CD4-positive, alpha-beta T cell treated with Interleukin-21 for 1 hour (primary cell): ENCODE measurements around the gene ZNF76.
A peak's percentile ranks its signal among the peaks of the same experiment; 100 is the strongest.

Experiments used
- DNase-seq: peaks from one replicate; pipeline ENCODE4 v3.0.0-alpha.2; 2020

ZNF76 gene

DNA sequence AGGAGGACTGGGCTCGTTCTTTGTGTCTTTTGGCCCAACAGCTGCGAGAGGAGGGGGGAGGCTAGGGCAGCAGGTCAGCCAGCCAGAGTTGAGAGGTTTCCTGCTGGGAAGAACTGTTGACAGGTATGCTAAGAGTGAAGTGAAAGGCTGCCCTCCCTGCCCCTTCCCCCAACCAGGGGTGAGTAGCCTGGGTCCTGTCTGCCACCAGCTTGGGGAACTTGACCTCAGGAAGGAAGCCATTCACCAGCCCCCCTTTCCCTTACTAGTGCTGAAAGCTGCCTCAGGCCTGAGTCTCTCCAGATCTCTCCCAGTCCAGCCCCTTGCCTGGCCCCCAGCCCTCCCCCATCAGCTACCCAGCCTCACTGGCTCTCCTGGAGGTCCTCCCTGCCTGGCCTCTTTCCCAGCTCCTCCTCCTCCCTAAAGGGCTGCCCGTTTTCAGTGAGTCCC, 20.7 kb upstream of the ZNF76 start:
- no peak for DNase-seq

DNA sequence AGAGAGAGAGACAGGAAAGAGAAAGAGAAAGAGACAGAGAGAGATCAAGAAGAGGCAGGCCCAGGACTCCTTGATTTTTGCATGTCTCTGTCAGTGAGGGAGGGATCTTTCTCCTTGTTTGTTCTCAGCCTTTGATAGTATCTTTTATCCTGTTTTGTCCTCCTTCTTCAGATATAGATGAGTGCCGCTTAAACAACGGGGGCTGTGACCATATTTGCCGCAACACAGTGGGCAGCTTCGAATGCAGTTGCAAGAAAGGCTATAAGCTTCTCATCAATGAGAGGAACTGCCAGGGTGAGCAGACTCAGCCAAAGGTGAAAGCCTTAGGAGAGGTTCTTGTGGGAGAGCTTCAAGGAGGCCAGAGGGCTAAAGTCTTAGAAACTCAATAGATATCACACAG, 20.0 kb upstream of the ZNF76 start:
- DNase-seq = no peak

DNA sequence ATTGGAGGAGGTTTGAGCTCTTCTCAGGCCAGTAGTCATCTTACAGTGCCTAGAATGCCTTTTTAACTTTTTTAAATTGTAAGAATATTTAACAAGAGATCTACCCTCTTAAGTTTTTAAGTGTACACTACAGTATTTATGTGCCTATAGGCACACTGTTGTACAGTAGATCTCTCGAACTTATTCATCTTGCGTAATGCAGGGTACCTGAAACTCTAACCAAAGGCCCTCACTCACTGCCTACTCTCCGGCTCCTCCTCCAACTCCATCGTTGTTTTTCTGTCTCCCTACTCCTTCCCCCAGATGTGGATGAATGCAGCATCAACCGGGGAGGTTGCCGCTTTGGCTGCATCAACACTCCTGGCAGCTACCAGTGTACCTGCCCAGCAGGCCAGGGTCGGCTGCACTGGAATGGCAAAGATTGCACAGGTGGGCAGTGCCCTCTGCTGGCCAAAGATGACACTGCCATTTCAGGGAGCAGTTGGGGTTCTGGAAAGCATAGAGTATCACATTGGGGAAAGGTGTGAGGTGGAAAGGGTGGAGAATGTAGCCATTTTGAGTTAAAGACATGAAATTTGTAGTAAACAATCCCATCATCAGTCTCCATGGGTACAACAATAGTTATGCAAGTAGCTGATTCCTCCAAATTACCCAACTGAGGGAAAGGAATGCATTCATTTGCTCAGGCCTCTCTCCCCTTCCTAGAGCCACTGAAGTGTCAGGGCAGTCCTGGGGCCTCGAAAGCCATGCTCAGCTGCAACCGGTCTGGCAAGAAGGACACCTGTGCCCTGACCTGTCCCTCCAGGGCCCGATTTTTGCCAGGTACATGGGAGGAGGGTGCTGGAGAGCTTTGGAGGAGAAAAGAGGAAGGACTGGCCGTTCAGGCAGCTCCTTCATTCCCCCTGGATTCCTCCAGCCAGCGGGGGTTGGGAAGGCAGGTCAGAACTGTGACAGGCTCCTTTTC, 18.4 kb upstream of the ZNF76 start:
- DNase-seq = peak; percentile 70

DNA sequence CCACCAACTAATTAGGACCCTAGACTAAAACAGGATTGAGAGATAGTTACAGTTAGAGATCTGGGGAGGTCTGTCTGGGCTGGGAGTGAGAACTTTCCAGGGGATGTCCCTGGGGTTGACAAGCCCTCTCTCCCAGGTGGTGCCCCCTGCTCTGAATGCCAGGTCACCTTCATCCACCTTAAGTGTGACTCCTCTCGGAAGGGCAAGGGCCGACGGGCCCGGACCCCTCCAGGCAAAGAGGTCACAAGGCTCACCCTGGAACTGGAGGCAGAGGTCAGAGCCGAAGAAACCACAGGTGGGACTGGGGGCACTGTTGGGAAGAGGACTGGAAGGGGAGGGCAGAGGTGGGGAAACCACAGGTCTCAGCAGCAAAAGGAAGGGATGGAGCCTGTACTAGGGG, 17.0 kb upstream of the ZNF76 start:
- DNase-seq = no peak

DNA sequence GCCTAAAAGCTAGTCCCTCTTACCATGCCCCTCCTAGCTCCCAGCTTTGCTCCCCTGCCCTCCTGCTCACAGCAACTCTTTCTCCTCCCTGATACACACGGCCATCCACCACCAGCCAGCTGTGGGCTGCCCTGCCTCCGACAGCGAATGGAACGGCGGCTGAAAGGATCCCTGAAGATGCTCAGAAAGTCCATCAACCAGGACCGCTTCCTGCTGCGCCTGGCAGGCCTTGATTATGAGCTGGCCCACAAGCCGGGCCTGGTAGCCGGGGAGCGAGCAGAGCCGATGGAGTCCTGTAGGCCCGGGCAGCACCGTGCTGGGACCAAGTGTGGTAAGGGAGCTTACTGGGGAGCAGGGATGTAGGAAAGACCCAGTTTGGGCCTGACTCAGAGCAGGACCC, 16.6 kb upstream of the ZNF76 start:
- DNase-seq = no peak

DNA sequence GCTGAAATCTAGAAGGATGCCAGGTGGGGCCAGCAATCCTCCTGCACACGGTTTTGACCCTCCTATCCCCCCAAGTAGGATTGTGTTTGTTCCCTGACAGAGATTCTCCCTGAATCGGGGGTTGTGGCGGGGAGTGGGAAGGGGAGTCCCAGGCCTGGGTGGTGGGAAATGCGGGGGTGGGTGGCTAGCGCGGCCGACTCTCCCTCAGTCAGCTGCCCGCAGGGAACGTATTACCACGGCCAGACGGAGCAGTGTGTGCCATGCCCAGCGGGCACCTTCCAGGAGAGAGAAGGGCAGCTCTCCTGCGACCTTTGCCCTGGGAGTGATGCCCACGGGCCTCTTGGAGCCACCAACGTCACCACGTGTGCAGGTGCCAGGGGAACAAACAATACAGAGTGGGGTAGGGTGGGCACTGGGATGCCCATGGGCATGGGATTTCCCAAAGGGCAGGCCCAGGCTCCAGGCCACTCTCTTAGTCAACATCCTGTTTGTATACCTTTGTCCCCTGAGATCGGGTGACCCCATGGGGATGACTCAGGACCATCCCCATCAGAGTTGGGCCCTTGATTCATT, 16.1 kb upstream of the ZNF76 start:
- DNase-seq = no peak

DNA sequence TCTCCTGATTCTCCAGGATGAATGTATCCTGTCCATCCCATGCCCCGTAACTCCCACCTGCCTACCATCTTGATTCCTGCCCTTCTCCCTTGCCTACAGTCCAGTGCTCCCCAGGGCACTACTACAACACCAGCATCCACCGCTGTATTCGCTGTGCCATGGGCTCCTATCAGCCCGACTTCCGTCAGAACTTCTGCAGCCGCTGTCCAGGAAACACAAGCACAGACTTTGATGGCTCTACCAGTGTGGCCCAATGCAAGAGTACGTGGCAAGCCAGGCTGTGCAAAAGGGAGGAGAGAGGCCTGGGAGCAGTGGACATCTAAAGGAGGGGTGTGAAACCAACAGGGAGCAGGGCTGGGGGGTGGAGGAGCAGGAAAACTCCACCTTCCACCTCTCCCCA, 15.0 kb upstream of the ZNF76 start:
- no peak for DNase-seq

DNA sequence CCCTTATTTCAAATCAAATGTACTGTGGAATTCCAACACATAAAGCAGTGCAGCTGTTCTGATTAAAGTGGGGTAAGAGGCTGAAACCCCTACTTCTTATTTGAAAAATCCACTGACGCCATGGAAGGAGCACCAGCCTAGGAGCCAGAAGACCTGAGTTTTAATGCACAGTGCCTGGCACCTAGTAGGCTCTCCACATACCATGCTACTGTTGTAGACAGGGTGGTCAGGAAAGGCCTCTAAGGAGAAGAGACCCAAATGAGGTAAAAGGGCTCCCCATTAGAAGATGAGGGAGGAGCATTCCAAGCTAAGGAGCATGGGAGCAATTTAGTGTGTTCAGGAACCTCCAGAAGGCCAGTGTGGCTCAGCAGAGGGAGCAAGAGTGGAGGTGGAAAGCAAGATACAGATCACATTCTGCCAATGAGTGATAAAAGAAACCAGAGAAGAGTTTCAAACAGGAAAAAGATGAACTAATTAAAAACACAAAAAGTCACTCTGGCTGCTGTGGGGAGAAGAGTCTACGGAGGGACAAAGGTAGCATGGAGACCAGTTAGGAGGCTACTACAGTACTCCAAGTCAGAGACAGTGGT, 11.8 kb upstream of the ZNF76 start:
- DNase-seq = no peak

DNA sequence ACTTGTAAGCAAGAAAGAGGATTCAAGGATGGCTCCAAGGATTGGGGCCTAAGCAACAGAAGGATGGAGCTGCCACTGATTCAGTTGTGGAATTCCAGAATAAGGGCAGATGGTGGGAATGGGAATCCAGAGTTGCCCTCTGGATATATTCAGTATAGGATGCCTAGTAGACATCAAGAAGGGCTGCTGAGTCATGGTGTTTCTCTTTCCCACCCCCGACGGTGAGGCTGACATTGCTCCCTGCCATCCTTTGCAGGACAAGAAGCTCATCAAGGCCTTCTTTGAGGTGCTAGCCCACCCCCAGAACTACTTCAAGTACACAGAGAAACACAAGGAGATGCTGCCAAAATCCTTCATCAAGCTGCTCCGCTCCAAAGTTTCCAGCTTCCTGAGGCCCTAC, 11.2 kb upstream of the ZNF76 start:
- no peak for DNase-seq

DNA sequence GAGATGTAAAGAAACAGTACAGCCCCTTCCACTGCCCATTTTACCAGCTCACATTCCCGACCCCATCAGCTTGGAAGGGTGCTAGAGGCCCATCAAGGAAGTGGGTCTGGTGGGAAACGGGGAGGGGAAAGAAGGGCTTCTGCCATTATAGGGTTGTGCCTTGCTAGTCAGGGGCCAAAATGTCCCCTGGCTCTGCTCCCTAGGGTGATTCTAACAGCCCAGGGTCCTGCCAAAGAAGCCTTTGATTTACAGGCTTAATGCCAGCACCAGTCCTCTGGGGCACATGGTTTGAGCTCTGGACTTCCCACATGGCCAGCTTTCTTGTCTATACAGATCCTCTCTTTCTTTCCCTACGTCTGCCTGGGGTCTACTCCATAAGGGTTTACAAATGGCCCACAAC, 10.6 kb upstream of the ZNF76 start:
- no peak for DNase-seq

DNA sequence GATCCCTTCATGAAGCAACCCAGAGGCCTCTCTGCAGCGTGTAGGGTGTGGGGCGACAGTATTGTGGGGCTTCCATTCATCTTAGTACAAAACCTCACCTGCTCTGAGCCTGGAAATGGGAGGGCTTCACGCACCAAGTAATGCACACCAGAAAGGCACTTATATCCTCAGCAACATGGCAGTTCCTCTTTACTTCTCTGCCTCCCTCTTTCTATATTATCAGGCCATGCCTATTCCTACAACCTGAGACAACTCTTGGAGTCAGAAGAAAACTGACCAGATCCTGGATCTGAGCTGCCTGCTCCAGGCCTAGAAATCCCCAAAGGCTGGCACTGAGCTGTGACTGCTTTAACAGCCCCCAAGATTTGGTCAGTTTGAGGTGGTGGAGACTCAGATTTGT, 7.6 kb upstream of the ZNF76 start:
- no peak for DNase-seq

DNA sequence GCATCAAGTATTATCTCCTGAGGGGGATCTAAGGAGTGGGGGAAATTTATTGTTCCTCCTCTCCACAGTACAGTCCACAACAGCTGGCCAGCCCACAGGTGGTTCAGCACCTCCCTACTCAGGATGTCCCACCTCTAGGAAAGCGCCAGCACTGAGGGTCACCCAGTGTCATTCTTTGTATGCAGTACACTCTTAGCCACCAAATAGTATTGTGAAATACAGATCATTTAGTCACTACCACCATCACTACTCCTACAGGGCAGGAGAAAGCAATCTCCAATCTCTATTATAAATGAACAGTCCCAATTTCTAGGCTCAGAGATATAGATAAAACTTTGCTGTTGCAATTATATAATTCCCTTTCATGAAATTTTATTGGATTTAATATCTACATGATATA, 6.3 kb upstream of the ZNF76 start:
- no peak for DNase-seq

DNA sequence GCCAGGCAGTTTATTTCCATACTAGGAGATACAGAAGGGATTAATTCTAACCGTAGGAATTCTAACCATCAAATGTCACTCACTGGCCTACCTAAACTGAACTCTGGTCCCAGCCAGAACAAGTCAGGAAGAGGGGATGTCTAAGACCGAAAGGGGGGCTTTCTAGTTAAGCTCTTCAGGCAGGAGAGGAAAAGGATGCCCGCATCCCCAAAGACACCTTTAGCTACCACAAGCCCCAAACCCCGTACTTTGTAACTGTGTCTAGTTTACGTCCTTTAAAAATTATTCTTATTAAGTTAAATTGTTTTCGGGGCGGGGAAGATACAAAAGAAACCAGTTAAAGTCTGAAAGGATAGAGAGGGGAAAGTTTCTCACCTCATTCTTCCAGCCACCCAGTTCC, 1.2 kb upstream of the ZNF76 start:
- DNase-seq = no peak

DNA sequence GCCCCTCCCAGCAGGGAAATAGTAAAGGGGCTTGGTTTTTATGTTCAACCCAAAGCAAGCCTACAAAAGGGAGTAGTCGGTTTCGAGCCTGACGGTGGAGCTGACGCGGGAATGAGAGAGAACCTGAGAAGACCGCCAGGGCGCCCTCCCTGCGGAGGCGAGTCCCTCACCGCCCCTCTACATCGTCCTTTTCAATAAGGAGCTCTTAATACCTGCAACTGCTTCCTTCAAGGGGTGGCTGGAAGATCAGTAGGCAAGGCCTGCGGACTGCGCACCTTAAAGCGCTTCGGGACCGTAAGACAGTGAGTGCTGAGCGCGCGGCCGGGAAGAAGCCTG, 709 bp upstream of the ZNF76 start:
- DNase-seq = no peak

DNA sequence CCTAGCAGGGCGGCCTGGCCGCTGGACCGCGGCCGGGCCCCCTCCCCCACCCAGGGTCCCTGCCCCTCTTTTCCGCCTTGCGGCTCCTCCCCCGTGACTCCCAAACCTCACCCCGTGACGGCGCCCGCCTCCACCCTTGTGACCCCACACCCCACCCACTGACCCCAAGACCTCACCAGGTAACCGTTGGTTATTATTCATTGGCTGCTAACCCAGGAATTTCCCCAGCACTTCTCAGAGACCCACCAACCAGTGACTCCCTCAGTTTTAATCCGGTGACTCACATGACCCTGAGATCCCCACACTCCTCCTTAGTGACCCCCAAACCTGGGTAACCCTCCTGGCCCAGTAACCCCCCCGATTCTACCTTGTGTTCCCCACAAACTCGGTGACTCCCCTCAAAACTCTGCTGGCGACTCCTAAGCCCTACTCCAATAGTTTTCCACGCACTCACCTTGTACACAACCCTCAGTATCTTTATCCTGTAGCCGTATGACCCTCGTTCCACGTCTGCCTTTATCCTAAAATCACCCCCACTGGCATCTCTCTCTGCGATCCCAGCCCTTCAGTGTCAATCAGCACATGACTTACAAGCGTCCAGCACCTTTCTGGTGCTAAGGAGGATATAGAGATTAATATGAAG, 534 bp downstream of the ZNF76 start:
- peak; percentile 93 for DNase-seq

DNA sequence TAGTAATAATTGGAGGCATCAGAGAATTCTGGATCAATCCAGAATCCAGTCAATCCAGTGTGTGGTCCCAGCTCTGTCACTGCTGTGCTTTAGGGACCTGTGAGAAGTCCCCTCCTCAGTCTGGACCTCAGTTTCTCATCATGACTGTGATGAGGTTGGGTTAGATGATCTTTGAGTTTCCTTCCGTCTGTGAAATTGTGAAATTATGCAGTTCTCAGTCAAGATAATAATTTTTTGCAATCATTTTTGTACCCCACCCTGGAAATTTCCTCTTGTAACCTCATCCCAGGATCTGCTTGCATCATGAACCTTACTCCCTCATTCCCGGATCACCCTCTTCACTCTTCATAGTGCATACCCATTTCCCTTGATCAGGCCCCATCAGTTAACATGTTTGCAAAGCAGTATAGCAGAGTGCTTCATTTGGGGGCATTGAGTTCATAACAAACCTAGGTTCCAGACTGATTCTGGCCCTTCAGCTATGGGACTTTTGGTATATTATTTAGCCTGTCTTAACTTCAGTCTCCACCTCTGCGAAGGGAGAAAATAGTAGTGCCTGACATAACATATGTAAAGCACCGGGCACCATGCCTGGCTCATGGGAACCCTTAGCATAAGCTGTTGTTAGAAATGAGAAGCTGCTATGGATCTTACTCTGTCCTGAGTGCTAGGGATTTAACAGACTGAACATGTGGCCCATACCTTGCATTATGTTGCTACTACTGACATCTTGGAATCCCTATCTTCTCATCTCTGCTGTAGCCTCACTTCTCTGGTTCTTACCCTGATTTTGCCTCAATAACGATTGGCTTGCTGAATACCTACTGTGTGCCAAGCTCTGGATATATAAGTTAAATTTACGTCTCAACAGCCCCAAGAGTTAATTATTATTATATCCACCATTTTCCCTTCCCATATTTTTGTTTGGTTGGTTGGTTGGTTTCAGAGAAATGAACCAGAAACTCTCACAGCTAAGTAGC, 1.3 kb downstream of the ZNF76 start:
- no peak for DNase-seq

DNA sequence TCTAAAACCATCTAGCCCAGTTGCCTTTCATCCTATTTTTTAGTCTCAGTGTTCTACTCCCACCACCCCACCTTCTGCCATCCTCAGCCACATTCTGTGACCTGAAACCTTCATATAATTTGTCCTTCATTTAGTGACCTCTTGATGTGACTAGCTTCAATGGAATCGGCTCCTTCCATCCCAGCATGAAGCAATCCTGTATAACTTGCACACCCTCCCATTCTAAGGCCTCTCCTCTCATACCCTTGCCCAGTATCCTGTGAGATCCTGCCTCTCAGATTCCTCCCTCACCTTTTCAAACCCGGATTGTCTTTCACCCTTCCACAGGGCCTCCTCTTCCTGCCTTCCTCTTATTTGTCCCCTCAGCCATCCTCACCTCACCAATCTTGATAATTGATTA, 3.1 kb downstream of the ZNF76 start:
- DNase-seq = no peak

DNA sequence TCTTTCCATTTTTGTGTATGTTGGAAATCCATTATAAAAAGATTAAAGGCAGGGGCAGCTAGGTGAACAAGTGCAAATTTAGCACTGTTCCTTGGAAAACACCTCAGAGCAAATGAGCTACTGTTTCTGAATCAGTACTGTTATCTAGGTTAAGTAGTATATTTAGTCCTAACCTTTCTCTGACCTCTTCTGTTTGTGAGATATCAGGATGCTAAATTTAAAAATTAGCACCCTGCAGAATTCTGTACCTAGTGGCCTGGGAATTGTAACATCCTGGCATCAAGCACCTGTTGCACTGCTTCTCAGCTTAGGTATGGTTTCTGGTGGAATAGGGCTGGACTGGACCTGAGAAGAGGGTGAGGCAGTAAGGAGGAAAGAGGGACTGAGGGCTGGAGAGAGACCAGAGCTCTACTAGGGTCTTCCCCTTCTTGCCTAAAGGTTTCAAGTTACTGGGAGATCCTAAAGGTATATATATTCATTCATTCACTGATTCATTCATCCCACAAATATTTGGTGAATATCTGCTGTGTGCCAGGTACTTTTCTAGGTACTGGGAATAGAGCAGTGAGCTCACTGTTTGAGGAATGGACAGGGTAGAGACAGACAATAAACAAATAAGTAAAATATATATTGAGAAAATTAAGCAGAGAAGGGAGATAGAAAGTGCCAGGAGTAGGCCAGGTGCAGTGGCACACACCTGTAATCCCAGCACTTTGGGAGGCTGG, 5.2 kb downstream of the ZNF76 start:
- no peak for DNase-seq

DNA sequence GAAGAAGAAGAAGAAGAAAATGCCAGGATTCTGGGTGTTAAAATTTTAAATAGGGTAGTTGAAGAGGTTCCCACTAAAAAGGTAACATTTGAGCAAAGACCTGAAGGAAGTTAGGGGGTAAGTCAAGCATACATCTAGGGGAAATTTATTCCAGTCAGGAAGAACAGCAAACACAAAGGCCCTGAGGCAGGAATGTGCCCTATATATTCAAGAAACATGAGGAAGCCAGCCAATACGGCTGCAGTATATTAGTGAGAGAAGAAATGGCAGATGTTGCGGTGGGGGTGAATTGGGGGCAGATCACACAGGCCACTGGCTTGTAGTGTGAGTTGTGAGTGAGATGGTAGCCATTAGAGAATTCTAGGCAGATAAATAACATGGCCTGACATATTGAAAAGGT, 6.0 kb downstream of the ZNF76 start:
- no peak for DNase-seq

DNA sequence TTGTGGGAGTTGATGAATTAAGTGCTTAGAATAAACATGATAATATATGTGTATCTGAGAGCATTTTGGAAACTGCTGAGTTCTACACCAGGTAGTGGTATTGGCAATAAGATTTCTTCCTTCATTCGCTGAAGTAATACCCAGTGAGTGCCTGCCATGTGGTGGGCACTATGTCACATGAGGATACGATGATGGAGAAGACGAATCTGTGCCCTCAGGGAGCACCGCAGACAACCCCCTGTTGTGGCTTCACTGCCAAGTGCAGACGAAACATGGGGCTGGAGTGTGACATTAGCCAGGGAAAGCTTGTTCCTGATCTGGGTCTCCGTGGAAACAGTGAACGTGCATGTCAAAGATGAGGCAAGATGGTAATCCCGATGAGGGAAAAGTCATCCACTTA, 7.9 kb downstream of the ZNF76 start:
- DNase-seq = no peak

DNA sequence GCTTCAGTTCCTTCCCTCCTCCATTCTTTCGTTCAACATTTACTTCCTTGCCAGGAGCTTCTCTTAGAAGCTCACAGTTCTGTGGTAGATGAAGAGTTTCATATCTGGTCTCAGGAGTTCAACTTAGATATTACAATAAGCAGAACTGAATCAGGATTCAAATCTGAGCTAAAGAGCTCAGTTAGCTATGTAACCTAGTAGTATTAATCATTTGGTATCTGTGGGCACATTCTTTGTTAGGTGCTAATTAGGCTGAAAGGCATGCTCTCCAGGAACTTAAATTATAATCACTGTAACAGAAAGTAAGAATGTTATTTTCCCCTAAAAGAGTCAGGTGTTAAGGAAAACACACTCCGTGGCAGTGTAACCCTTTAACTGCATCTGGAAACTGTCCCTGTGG, 8.4 kb downstream of the ZNF76 start:
- DNase-seq = no peak

DNA sequence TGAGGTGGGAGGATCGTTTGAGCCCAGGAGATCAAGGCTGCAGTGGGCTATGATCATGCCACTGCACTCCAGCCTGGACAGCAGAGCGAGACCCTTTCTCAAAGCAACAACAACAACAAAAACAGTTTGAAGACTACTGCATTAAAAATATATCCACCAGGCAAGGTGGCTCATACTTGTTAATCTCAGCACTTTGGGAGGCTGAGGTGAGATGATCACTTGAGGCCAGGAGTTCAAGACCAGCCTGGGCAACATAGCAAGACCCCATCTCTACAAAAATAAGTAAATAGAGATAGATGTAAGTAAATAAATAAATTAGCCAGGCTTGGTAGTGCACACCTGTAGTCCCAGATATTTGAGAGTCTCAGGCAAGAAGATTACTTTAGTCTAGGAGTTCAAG, 12.5 kb downstream of the ZNF76 start:
- DNase-seq = no peak
